Stromal cell of bone marrow (primary cell): ENCODE measurements around the gene JAZF1.
A peak's percentile ranks its signal among the peaks of the same experiment; 100 is the strongest.
"Not testable (repeated sequence)": the region's sequence is repeated elsewhere in the genome, so short reads cannot be mapped to it uniquely, and the experiment has no call there.

Source experiments
- DNase-seq: peaks from one replicate; pipeline ENCODE4 v3.0.0-alpha.2; 2012; ENCODE audit warnings: low read depth

Gene JAZF1

GRCh38 chr7:28042721-28043120, 137.9 kb downstream of the JAZF1 start:
- no peak for DNase-seq

- DNase-seq = peak; percentile 55
Measured at GRCh38 chr7:28041508-28042314, 138.9 kb downstream of the JAZF1 start.

- DNase-seq = no peak
Measured at GRCh38 chr7:28038175-28038797, 142.3 kb downstream of the JAZF1 start.

GRCh38 chr7:28037220-28038010, 143.2 kb downstream of the JAZF1 start:
- DNase-seq = peak; percentile 93

- DNase-seq = no peak
Measured at GRCh38 chr7:28036696-28037095, 143.9 kb downstream of the JAZF1 start.

- no peak for DNase-seq
Measured at GRCh38 chr7:28033386-28033785, 147.2 kb downstream of the JAZF1 start.

- DNase-seq = no peak
Measured at GRCh38 chr7:28032738-28033380, 147.7 kb downstream of the JAZF1 start.

GRCh38 chr7:28029051-28029450, 151.5 kb downstream of the JAZF1 start:
- DNase-seq = no peak

GRCh38 chr7:28028471-28028870, 152.1 kb downstream of the JAZF1 start:
- DNase-seq = no peak

GRCh38 chr7:28026237-28026636, 154.4 kb downstream of the JAZF1 start:
- DNase-seq = no peak

- DNase-seq = no peak
Measured at GRCh38 chr7:28024786-28025334, 155.7 kb downstream of the JAZF1 start.

- peak; percentile 72 for DNase-seq
Measured at GRCh38 chr7:28020302-28020940, 160.2 kb downstream of the JAZF1 start.

GRCh38 chr7:28018856-28019465, 161.6 kb downstream of the JAZF1 start:
- DNase-seq = no peak

GRCh38 chr7:28018446-28018845, 162.1 kb downstream of the JAZF1 start:
- DNase-seq = no peak

- no peak for DNase-seq
Measured at GRCh38 chr7:28018020-28018419, 162.6 kb downstream of the JAZF1 start.

- peak; percentile 50 for DNase-seq
Measured at GRCh38 chr7:28017372-28017771, 163.2 kb downstream of the JAZF1 start.

GRCh38 chr7:28016297-28016696, 164.3 kb downstream of the JAZF1 start:
- no peak for DNase-seq

- no peak for DNase-seq
Measured at GRCh38 chr7:28015169-28015568, 165.4 kb downstream of the JAZF1 start.

GRCh38 chr7:28014340-28014739, 166.3 kb downstream of the JAZF1 start:
- DNase-seq = not testable (repeated sequence)

GRCh38 chr7:28013441-28013840, 167.2 kb downstream of the JAZF1 start:
- DNase-seq = no peak

- DNase-seq = no peak
Measured at GRCh38 chr7:28013019-28013418, 167.6 kb downstream of the JAZF1 start.
